GM15510 (cell line): ENCODE data around the gene SLC26A8.

Source experiments
- POLR2A ChIP-seq: IDR thresholded peaks from 3 replicates; pipeline ENCODE4 v1.6.1; 2011; ENCODE audit warnings: borderline replicate concordance; ENCODE audit not compliant: insufficient read length; ENCODE audit errors: extremely low read depth

Gene SLC26A8, protein sequence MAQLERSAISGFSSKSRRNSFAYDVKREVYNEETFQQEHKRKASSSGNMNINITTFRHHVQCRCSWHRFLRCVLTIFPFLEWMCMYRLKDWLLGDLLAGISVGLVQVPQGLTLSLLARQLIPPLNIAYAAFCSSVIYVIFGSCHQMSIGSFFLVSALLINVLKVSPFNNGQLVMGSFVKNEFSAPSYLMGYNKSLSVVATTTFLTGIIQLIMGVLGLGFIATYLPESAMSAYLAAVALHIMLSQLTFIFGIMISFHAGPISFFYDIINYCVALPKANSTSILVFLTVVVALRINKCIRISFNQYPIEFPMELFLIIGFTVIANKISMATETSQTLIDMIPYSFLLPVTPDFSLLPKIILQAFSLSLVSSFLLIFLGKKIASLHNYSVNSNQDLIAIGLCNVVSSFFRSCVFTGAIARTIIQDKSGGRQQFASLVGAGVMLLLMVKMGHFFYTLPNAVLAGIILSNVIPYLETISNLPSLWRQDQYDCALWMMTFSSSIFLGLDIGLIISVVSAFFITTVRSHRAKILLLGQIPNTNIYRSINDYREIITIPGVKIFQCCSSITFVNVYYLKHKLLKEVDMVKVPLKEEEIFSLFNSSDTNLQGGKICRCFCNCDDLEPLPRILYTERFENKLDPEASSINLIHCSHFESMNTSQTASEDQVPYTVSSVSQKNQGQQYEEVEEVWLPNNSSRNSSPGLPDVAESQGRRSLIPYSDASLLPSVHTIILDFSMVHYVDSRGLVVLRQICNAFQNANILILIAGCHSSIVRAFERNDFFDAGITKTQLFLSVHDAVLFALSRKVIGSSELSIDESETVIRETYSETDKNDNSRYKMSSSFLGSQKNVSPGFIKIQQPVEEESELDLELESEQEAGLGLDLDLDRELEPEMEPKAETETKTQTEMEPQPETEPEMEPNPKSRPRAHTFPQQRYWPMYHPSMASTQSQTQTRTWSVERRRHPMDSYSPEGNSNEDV

DNA sequence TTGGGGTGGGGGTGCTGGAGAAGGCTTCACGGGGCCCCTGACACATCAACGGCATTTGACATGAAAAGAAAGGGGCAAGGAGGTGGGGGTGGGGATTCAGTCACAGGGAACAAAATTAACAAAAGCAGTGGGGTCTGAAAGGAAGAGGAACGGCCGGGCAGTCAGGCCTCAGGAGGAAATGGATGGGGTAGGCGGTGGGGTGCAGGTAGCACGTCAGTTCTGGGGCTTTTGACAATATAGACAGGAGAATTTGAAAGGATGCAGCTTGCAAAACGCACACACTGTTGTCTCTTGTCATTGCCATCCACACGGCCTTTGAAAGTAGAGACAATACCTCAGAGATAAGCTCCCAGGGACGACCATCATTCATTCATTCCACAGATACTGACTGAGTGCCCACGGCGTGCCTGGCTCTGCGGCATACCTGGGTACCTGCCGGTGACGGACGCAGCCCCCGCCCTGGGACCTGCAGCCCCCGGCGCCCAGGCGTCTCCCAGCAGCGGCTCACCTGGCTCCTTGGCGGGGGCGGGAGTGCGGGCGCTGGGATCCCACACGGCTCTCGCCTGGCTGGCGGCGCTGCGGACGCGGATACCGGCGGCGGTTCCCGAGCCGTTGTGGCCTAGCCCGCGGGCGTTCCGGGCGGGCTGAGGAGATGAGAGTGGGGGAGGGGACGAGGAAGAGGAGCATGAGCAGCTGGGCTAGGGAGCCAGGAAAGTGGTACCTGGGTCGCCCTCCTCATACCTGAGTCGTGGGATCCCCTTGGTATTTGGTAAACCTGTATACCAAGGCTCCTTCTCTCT, at the start of gene SLC26A8:
Gene SLC26A8 (minus strand): TSS at position 646 of the 800 bp plus-strand sequence. CDS start 4,934 bp downstream, outside the sequence.
- TF ChIP-seq POLR2A, result no peak

- TF ChIP-seq POLR2A, result no peak
Measured at GRCh38 chr6:36073587-36073986, 49.1 kb upstream of the SLC26A8 start.

- no peak for TF ChIP-seq POLR2A
Measured at GRCh38 chr6:36072681-36073080, 48.2 kb upstream of the SLC26A8 start.

DNA sequence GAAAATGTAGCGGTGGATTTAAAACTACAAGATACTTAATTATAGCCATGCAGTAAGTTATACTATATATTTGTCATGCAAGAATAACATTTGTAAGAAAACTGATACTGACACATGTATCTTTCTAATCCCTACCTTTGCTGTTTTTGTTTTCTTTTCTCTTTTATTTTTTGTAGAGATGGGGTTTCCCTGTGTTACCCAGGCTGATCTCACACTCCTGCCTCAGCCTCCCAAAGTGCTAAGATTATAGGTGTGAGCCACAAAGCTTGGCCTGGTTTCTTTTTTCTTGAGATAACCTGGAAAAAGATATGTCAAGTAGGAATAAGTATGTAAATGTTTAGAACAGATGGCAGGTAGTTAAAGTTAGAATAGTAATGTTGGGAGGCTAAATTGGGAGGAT, 47.3 kb upstream of the SLC26A8 start:
- TF ChIP-seq POLR2A, result no peak

GRCh38 chr6:36071281-36071680, 46.8 kb upstream of the SLC26A8 start:
- TF ChIP-seq POLR2A, result no peak

GRCh38 chr6:36070252-36070651, 45.8 kb upstream of the SLC26A8 start:
- no peak for TF ChIP-seq POLR2A

GRCh38 chr6:36069573-36069972, 45.1 kb upstream of the SLC26A8 start:
- TF ChIP-seq POLR2A, result no peak

GRCh38 chr6:36068586-36068985, 44.1 kb upstream of the SLC26A8 start:
- TF ChIP-seq POLR2A, result no peak

- TF ChIP-seq POLR2A, result no peak
Measured at GRCh38 chr6:36068012-36068392, 43.6 kb upstream of the SLC26A8 start.

- no peak for TF ChIP-seq POLR2A
Measured at GRCh38 chr6:36067374-36068011, 43.1 kb upstream of the SLC26A8 start.

DNA sequence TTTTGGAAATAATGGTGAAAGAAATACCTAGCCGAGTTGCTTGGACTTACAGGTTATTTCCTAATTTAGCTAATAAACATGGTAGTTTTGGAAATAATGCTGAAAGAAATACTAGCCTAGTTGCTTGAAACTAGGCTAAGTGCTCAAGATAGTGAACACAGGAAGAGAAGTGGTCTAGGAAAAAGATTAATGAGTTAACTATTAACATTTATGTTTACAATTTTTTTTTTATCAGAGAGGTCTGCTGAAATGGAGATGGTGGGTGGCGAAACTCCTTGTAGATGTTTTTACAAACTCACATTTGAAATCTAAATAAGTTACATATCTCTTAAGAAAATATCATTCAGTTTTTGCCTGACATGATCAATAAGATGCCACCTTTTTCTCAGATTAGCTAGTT, 42.4 kb upstream of the SLC26A8 start:
- no peak for TF ChIP-seq POLR2A

DNA sequence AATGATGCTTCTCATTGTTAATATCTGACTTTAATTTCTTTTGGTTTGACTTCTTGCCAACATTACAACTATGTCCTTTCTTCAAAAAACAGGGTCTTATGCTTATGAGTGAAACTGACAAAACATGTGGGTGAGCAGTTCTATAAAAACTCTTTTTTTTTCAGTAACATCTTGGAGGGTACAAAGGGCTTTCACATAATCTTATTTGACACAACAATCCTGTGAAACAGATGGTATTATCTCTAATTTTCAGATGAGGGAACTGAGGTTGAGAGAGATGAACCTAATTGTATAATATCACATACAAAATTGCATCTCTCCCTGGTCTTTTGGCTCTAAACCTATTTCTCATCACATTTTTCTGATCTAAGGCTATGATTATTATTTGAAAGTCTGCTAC, 41.5 kb upstream of the SLC26A8 start:
- TF ChIP-seq POLR2A, result no peak

DNA sequence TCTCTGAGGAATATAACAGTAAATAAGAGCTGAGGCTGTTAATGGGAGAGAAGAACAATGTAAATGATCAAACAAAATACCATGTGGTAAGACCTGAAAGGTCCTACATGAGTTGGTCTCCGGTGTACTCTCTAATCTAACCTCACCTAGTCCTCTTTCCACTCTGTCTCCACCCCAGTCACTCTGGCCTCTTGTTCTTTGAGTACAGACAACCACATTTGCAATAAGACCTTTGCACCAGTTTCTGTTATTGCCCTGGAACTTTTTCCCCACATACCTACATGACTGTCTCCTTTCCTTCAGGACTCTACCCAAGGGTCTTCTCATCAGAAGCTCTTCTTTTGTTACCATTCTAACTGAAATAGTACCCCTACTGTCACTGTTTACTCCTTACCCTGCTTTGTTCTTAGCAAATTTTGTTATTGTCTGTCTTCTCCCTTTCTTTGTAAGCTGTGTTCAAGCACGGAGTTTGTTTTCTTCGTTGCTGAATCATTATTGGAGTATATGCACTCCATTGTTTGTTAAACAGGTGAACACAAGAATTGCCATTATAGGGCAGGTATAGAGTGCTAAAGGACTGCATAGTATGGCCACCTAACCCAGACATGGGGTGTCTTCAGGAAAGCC, 40.4 kb upstream of the SLC26A8 start:
- no peak for TF ChIP-seq POLR2A
